IPS DF 6.9 (cell line): ENCODE data around the gene NPR1.
"Not testable (repeated sequence)": the region's sequence is repeated elsewhere in the genome, so short reads cannot be mapped to it uniquely, and the experiment has no call there.

ENCODE experiments used
- DNase-seq: peaks from one replicate; pipeline ENCODE4 v3.0.0-alpha.2; 2013; ENCODE audit warnings: low read depth, low spot score
- H3K27ac ChIP-seq: one replicate; pipeline ENCODE4 v1.5.1; 2013; ENCODE audit warnings: low read length, control low read depth
- H3K27me3 ChIP-seq: 2 replicates; pipeline ENCODE4 v1.6.1; 2013; ENCODE audit warnings: mild to moderate bottlenecking, low read length; ENCODE audit not compliant: control insufficient read depth, insufficient read depth
- H3K36me3 ChIP-seq: 2 replicates; pipeline ENCODE4 v1.6.1; 2013; ENCODE audit warnings: low read length; ENCODE audit not compliant: control insufficient read depth, insufficient read depth
- H3K4me1 ChIP-seq: 2 replicates; pipeline ENCODE4 v1.6.1; 2013; ENCODE audit warnings: low read length; ENCODE audit not compliant: control insufficient read depth, insufficient read depth
- H3K4me3 ChIP-seq: 2 replicates; pipeline ENCODE4 v1.5.1; 2013; ENCODE audit warnings: mild to moderate bottlenecking, low read length
- H3K9me3 ChIP-seq: 2 replicates; pipeline ENCODE4 v1.6.1; 2013; ENCODE audit warnings: low read length, inconsistent platforms; ENCODE audit not compliant: control insufficient read depth, insufficient read depth
- WGBS: extraction: QIAGEN DNeasy Blood & Tissue Kit; methylation state at CpG from one replicate; pipeline ENCODE4 v1.1.7; 2013; ENCODE audit warnings: mixed read lengths, missing lambda C conversion rate; ENCODE audit not compliant: insufficient read length, insufficient coverage; 5-methylcytosine and 5-hydroxymethylcytosine counted together

The NPR1 gene

DNA sequence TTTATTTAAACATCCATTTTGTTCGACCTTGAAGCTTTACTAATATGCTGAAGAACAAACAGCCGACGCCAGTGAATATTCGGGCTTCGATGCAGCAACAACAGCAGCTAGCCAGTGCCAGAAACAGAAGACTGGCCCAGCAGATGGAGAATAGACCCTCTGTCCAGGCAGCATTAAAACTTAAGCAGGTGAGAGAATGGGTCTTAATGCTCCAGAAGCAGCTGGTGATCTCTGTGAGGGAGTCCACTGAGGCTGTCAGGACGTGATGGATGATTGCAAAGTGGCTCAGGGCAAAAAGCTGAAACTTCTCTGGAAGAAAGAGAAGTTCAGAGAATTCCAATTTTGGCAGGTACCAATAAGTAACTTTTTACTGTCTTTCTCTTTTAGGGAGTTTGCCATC is 40.2 kb upstream of the NPR1 start:
- H3K27ac ChIP-seq, result no peak overlapping the region
- H3K4me1 ChIP-seq, result peaks cover 3% of the 10 kb centered on the region
- H3K36me3 ChIP-seq, result peaks cover 44% of the 10 kb centered on the region
- no peaks in the 10 kb centered on the region for H3K27me3 ChIP-seq
- WGBS, result no CpG with 5 or more reads among the region's 6 CpGs
- no peak overlapping the region for H3K4me3 ChIP-seq
- DNase-seq, result no peak
- H3K9me3 ChIP-seq, result no peaks in the 10 kb centered on the region

- no peak overlapping the region for H3K27ac ChIP-seq
- H3K9me3 ChIP-seq, result no peaks in the 10 kb centered on the region
- H3K27me3 ChIP-seq, result no peaks in the 10 kb centered on the region
- H3K4me3 ChIP-seq, result no peak overlapping the region
- H3K4me1 ChIP-seq, result peaks cover 1% of the 10 kb centered on the region; the same call in 1 of the 2 replicates
- DNase-seq, result no peak
- peaks cover 47% of the 10 kb centered on the region for H3K36me3 ChIP-seq
- no CpG with 5 or more reads among the region's 3 CpGs for whole genome bisulfite sequencing
These were observed 39.2 kb upstream of the NPR1 start for GRCh38 chr1:153639280-153639679.

DNA sequence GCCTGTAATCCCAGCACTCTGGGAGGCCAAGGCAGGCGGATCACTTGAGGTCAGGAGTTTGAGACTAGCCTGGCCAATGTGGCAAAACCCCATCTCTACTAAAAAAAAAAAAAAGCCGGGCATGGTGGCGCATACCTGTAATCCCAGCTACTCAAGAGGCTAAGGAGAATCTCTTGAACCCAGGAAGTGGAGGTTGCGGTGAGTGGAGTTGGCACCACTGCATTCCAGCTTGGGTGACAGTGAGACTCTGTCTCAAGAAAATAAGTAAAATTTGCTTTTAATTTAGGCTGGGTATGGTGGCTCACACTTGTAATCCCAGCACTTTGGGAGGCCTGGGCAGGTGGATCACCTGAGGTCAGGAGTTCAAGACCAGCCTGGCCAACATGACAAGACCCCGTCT is 38.3 kb upstream of the NPR1 start:
- not testable (repeated sequence) for DNase-seq, H3K9me3 ChIP-seq, H3K4me1 ChIP-seq, H3K27ac ChIP-seq, H3K4me3 ChIP-seq, H3K27me3 ChIP-seq
- no CpG with 5 or more reads among the region's 5 CpGs for WGBS
- H3K36me3 ChIP-seq, result peaks cover 51% of the 10 kb centered on the region

DNA sequence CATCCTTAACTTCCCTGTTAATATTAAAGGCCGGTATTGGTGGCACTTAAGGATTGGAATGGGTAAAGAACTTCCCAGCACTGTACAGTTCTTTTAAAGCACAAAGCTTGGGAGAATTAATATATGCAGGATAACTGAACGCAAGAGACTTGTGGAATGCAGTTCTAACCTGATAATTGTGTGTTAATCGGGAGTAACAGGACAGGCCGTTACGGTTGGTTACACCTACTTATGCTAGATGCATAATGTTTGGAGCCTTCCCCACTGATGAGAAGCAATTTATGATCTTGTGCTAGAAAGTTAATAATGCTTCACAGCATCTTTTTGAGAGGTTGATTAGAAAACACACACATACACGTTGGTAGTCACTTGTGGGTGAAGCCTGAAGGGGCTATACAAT is 37.6 kb upstream of the NPR1 start:
- no CpG with 5 or more reads among the region's 6 CpGs for WGBS
- no peak overlapping the region for H3K27ac ChIP-seq

DNA sequence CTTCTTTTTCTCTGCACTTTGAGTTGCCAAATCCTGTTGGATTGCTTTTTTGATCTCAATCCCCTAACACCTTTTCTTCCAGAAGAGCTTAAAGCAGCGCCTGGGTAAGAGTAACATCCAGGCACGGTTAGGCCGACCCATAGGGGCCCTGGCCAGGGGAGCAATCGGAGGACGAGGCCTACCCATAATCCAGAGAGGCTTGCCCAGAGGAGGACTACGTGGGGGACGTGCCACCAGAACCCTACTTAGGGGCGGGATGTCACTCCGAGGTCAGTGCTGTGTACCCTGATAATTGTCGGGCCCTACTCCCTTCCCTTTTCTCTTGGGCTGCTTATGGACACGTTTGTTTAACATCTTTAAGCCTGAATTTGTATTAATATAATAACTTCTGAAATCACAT is 36.3 kb upstream of the NPR1 start:
- WGBS, result no CpG with 5 or more reads among the region's 11 CpGs
- peaks cover 49% of the 10 kb centered on the region for H3K36me3 ChIP-seq
- H3K27ac ChIP-seq, result no peak overlapping the region
- no peaks in the 10 kb centered on the region for H3K27me3 ChIP-seq
- no peaks in the 10 kb centered on the region for H3K9me3 ChIP-seq
- no peak for DNase-seq
- H3K4me1 ChIP-seq, result no peaks in the 10 kb centered on the region
- H3K4me3 ChIP-seq, result no peak overlapping the region

More for the DNA sequence above, 37.6 kb upstream of the NPR1 start:
- Histone ChIP-seq H3K27me3 (no peaks in the 10 kb centered on the region), H3K4me1 (no peaks in the 10 kb centered on the region), H3K36me3 (peaks cover 52% of the 10 kb centered on the region), H3K9me3 (no peaks in the 10 kb centered on the region), H3K4me3 (no peak overlapping the region)
- DNase-seq, result no peak

- WGBS, result no CpG with 5 or more reads among the region's 11 CpGs
- H3K36me3 ChIP-seq, result peaks cover 44% of the 10 kb centered on the region
- DNase-seq, result no peak
- no peak overlapping the region for H3K4me3 ChIP-seq
- H3K27me3 ChIP-seq, result no peaks in the 10 kb centered on the region
- H3K9me3 ChIP-seq, result no peaks in the 10 kb centered on the region
- H3K4me1 ChIP-seq, result no peaks in the 10 kb centered on the region
- H3K27ac ChIP-seq, result no peak overlapping the region
These were observed 35.4 kb upstream of the NPR1 start for GRCh38 chr1:153643100-153643499.

DNA sequence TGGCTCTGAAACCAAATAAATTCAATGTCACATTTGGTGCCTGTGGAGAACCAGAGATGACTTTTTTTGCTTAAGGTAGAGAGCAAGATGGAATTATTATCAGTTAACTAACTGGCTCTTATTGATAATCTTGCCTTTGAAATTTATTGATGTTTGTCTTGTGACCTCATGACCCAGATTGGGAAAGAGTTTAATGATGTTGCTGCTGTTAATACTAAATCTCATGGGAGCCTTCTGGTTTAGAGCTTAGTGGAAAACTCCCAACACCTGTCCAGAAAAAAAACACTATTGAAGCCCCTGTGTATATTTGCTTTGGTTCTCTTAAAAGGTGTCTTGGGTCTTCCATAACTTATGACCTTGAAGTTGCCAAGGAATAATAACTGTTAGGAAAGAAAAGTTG is 34.7 kb upstream of the NPR1 start:
- Histone ChIP-seq H3K9me3 (no peaks in the 10 kb centered on the region), H3K36me3 (peaks cover 41% of the 10 kb centered on the region), H3K27me3 (no peaks in the 10 kb centered on the region), H3K27ac (no peak overlapping the region), H3K4me3 (no peak overlapping the region), H3K4me1 (no peaks in the 10 kb centered on the region)
- DNase-seq, result no peak

- Histone ChIP-seq H3K27ac (no peak overlapping the region), H3K4me1 (no peaks in the 10 kb centered on the region), H3K9me3 (no peaks in the 10 kb centered on the region), H3K36me3 (peaks cover 21% of the 10 kb centered on the region; the same call in 1 of the 2 replicates), H3K4me3 (no peak overlapping the region), H3K27me3 (no peaks in the 10 kb centered on the region)
- WGBS, result no CpG with 5 or more reads among the region's 5 CpGs
- no peak for DNase-seq
These were observed 31.7 kb upstream of the NPR1 start for GRCh38 chr1:153646672-153647345.

DNA sequence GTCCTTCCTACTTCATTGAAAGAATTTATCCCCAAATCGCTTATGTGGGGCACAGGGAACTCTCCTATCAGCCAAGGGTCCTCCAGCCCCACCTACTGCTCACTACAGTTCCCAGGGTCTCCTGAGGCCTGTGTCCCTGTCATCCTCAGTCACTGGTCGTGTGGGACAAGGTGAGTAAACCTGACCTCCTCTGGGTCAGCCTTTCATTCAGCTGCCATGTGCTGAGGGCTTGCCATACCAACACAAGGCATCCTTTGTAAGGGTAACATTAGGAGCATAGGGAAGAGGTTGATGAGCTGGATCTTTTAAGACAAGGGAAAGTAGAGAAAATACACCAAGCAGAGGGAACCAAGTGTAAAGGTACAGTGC is 31.2 kb upstream of the NPR1 start:
- DNase-seq, result no peak
- Histone ChIP-seq H3K27ac (no peak overlapping the region), H3K36me3 (peaks cover 16% of the 10 kb centered on the region; the same call in 1 of the 2 replicates), H3K4me1 (no peaks in the 10 kb centered on the region), H3K27me3 (no peaks in the 10 kb centered on the region), H3K4me3 (no peak overlapping the region), H3K9me3 (no peaks in the 10 kb centered on the region)
- WGBS, result no CpG with 5 or more reads among the region's 2 CpGs

DNA sequence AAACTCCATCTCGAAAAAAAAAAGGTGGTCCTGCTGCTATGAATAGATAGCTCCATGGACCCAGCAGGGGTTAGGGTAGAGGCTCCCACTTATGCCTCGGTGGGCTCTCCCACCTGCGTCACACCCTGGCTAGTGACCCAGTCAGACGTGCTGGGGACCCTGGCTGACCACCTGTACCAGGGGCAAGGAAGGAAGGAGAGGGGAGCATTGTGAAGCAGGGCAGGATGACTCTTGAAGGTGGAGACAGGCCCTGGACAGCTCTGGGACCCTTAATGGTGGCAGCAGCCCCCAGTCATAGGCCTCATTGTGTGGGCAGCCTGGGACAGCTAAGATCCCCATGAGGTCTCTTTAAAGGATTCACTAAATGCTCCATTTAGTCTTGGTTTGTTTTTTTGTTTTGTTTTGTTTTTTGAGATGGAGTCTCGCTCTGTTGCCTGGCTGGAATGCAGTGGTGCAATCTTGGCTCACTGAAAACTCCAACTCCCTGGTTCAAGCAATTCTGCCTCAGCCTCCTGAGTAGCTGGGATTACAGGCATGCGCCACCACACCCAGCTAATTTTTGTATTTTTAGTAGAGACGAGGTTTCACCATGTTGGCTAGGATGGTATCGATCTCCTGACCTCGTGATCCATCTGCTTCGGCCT is 30.4 kb upstream of the NPR1 start:
- no peak for DNase-seq

More for the DNA sequence above, 30.4 kb upstream of the NPR1 start:
- H3K4me1 ChIP-seq, result no peaks in the 10 kb centered on the region
- H3K27me3 ChIP-seq, result no peaks in the 10 kb centered on the region
- no peak overlapping the region for H3K4me3 ChIP-seq
- no peaks in the 10 kb centered on the region for H3K9me3 ChIP-seq
- WGBS, result no CpG with 5 or more reads among the region's 10 CpGs
- peaks cover 12% of the 10 kb centered on the region; the same call in 1 of the 2 replicates for H3K36me3 ChIP-seq
- H3K27ac ChIP-seq, result no peak overlapping the region
